GM06990 (cell line): Measurements from ENCODE around the gene CCL5.

Source experiments
- DNase-seq: peaks from one replicate; pipeline ENCODE4 v3.0.0-alpha.2; 2011; ENCODE audit not compliant: insufficient read length; ENCODE audit errors: extremely low read depth
- H3K27me3 ChIP-seq: replicated peaks from 2 replicates; pipeline ENCODE4 v1.6.0; 2011; ENCODE audit warnings: low read length; ENCODE audit not compliant: control insufficient read depth, insufficient read depth
- H3K36me3 ChIP-seq: 2 replicates; pipeline ENCODE4 v1.5.1; 2011; ENCODE audit warnings: low read length; ENCODE audit not compliant: control insufficient read depth, insufficient read depth
- H3K4me3 ChIP-seq: replicated peaks from 2 replicates; pipeline ENCODE4 v1.5.1; 2011; ENCODE audit warnings: low read depth, mild to moderate bottlenecking, control low read depth, low read length
- CTCF ChIP-seq: IDR thresholded peaks from 2 replicates; pipeline ENCODE4 v1.5.1; 2011; ENCODE audit warnings: low read length, control low read depth, mild to moderate bottlenecking, inconsistent platforms; ENCODE audit not compliant: insufficient read depth, poor library complexity, severe bottlenecking

The CCL5 gene

GRCh38 chr17:35876534-35876933 lies 3.6 kb downstream of the CCL5 start:
- H3K4me3 ChIP-seq = no peak overlapping the region
- no peak for DNase-seq
- H3K36me3 ChIP-seq = no peaks in the 10 kb centered on the region
- no peak for TF ChIP-seq CTCF
- no peaks in the 10 kb centered on the region for H3K27me3 ChIP-seq

DNA sequence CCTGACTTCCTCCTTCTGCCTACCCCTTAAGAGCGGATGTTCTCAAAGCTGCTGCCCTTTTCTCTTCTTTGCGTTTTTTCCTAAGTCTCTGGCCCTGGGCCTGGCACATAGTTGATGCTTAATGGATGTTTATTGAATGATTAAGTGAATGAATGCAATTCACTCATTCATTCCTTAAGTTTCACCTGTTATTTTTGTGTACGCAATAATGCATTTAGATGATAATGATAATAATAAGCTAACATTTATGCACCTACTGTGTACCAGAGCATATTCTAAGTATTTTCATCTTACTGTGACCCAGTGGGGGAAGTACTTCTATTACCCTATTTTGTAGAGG lies 4.4 kb downstream of the CCL5 start:
- DNase-seq = no peak
- Histone ChIP-seq H3K36me3 (no peaks in the 10 kb centered on the region), H3K27me3 (no peaks in the 10 kb centered on the region), H3K4me3 (no peak overlapping the region)
- no peak for TF ChIP-seq CTCF

DNA sequence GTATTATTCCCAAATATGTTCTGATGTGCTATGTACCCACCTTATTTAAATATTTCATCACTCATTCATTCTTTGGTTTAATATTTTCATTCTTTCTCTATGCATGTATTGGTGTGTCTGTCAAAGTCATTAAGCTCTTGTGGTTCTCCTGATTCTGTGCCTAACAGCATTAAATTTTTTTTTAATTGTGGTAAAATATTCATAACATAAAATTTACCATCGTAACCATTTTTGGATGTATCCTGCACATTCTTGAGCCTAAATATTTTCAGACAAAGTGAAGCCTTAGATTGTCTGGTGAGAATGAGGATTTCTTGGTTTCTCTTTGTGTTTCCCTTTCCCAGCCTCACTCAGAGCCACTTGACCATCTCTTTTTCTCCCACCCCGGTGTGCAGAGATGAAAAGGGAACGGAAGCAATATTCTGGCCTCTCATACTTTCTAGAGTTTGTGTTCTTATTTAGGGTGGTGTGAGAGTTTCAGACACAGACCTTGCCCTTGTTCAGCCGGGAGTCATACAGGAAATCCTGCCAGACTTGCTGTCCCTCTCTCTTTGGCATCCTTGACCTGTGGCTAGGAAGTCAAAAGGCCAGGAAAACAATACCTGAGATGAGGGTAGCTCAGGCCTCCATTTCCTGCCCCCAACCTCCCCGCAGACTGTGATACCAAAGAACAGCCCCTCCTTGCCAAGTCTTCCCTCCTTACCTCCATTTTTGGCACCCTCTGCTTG lies 4.9 kb downstream of the CCL5 start:
- DNase-seq = no peak
- no peaks in the 10 kb centered on the region for H3K27me3 ChIP-seq
- H3K36me3 ChIP-seq = no peaks in the 10 kb centered on the region
- no peak for TF ChIP-seq CTCF
- H3K4me3 ChIP-seq = no peak overlapping the region

DNA sequence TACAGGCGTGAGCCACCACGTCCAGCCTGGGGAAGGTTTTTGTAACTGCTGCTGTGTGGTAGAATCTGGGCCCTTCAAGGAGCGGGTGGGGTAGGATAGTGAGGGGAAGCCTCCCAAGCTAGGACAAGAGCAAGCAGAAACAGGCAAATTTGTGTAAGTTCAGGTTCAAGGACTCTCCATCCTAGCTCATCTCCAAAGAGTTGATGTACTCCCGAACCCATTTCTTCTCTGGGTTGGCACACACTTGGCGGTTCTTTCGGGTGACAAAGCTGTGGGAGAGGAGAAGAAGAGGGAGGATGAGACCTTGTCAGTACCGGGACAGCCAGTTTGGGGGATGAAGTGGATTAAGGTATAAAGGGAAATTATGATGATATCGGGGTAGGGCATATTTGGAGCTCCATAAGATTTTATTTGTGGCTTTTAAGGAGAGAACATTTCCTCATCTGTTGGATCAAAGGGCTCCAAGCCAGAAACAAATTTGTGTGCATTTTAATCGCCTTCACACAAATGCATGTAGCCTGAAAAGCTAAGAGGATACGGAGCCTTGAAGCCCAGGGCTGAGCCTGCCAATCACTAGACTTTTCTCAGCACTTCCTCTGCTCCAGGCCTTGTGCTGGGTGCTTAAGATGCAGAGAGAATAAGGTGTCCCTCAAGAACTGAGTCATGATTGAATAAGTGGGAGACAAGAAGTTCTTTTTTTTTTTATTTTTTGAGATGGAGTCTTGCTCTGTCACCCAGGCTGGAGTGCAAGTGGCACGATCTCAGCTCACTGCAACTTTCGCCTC lies 7.8 kb downstream of the CCL5 start:
- Histone ChIP-seq H3K27me3 (no peaks in the 10 kb centered on the region), H3K36me3 (no peaks in the 10 kb centered on the region), H3K4me3 (no peak overlapping the region)
- no peak for TF ChIP-seq CTCF
- no peak for DNase-seq

GRCh38 chr17:35870906-35871819 lies 9.0 kb downstream of the CCL5 start:
- TF ChIP-seq CTCF = no peak
- Histone ChIP-seq H3K4me3 (no peak overlapping the region), H3K36me3 (no peaks in the 10 kb centered on the region), H3K27me3 (no peaks in the 10 kb centered on the region)
- no peak for DNase-seq
